Astrocyte of the hippocampus (primary cell): ENCODE data around the gene LARP6.
"Not testable (repeated sequence)": the region's sequence is repeated elsewhere in the genome, so short reads cannot be mapped to it uniquely, and the experiment has no call there.

Experiments used
- DNase-seq: peaks from one replicate; pipeline ENCODE4 v3.0.0; 2011; ENCODE audit warnings: low read depth, low spot score

Gene LARP6

DNA sequence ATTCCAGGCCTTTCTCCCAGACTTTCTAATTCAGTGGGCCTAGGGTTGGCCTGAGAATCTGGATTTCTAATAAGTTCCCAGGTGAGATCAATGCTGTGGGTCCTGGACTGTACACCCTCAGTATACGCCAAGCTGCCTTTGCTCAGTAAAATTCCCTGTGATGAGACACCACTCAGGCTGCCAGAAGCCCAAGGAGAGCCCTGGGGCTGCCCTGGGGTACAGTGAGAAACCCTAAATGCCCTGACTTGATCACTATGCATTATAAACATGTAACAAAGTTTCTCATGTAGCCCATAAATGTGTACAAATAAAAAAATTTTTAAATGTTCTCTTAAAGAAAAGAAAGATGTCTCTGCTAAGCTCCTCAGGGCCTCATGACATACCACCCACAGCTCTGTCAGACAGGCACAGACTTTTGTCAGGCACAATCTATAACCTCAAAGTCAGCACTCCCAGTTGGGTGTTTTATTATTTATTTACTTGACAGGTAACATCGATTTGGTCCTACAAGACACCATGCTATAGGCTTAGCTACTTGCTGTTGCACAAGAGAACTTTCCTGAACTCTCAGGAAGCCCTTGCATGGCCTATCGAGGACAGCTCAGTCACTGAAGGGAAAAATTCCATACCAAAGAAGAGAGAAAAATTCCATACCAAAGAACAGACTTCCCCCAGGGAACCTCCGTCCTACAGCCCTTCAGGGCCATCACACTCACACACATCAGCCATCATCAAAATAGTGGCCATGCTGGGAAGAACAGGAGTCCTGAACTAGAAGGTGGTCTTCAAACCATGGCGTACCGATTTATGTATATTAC, 22.7 kb downstream of the LARP6 start:
- DNase-seq: no peak

DNA sequence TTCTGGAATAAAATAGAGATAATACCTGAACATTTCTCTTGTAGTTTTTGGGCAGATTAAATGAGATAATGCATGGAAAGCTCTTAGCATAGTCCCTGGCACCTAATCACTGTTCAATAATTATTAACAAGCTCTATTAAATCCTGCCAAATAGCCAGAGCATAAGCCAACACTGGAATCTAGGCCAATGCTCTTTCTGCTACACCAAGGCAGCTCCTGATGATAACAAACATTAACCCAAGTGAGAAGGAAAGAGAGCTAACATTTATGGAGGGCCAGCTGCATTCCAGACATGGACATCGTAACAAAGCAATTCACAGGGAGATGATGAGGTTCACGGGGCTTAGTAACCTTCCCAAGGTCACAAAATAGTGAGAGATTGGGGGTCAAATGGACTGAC, 23.3 kb downstream of the LARP6 start:
- no peak for DNase-seq

DNA sequence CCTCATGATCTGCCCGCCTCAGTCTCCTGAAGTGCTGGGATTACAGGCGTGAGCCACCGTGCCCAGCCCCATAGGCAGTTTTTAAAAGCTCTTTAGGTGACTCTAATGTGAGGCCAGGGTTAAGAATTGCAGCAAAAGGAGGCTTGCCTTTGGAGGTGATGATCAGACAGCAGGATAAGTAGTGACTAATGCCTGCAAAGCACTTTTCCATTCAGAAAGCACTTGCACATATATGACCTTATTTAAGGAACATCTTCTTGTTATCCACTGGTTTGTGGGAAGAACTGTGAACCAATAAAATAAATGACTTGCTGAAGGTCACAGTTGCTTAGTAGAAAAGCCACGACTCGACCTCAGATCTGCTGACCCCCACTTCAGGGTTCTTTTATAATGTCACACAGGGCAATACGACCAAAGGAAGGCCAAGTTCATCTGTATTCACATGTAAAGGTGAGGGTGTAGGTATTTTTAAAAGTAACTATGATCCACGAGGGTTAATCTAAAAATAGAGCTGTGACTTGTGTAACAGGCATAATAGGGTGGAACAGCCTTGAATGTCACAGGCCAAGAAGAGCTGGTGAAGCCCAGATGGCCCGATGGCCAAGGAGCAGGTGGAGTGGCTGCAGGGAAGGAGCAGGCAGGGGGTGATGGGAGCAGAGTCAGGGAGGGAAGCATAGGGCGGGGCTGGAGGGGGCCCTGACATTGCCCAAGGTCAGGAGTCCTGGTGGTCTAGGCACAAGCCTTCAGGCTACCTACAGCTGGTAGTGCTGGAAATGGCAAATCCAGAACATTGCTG, 24.4 kb downstream of the LARP6 start:
- no peak for DNase-seq

DNA sequence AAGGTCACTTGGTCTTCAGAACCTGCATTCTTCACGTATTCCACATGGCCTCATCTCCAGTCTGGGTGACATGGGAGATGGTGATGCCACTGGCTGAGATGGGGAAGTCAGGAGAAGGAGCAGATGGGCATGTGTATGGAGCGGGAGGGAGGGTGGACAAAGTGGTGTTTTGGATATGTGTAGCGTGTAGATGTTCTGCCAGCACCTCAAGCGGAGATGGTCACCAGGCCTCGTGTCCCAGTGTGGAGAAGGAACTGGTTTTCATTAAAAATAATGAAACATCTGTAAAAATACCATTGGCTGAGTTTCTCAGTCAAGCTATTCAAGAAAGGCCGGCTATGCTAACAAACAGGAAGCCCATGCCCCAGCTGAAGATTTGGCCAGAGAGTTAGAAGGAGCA, 26.2 kb downstream of the LARP6 start:
- no peak for DNase-seq

DNA sequence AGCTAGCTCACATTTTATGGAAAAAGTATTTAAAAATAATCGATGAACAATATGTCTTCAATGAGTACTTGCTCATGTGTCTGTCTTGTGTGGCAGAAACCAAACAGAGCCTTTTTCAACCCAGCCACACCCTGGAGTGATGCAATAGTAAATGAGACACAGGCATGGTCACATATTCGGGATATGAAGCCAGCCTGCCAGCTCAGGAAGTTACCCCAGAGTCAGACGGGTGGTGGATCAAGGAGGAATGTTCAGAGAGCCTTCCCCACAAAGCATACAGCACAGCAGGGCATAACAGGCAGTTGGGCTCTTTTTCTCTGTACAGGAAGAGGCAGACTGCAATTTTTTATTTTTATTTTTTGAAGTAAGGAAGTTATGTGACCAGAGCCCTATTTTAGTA, 27.3 kb downstream of the LARP6 start:
- DNase-seq: peak; percentile 22

DNA sequence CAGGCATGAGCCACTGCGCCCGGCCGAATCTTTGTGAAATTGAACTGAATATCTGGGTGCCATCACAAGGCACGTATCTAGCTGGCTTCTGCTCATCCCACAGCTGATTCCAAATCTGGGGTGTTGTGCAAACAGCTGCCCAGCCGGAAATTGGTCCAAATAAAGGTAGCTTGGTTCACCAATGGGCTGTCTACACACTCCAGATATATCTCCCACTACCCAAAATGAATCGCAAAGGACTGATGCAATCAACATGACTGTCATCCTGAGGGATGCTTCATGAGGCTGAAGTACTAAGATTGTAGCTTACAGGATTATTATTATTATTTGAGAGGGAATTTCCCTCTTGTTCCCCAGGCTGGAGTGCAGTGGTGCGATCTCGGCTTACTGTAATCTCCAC, 28.1 kb downstream of the LARP6 start:
- DNase-seq: no peak

DNA sequence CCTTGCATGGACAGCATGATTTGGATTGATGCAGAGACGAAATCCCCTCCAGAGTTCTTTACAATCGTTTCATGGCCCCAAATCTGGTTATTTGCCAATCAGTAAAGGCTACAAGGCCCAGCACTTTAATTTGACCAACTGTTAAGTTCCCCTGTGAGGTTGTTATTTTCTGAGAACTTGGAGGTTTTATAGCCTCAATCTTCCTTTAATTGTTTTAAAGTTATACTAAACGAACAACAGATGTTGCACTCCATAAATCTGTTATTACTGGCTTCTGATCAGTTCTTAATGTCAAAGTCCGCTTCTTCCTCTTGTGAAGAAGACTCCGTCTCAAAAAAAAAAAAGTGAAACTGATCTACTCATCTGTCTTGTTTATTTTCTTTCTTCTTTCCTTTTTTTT, 30.8 kb downstream of the LARP6 start:
- DNase-seq: no peak

DNA sequence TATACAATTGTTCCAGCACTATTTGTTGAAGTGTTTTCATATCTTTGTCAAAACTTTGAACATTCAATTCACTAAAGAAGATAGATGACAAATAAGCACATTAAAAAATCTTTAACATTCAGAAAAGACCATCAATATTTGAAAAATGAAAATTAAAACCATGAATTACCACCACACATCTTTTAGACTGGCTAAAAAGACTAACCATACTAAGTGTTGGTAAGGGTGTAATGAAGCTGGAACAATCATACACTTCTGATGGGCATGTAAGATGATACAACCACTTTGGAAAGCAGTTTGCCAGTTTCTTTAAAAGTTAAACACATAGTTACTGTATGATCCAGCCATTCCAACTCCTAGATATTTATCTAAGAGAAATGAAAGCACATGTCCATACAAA, 33.7 kb downstream of the LARP6 start:
- DNase-seq: no peak

DNA sequence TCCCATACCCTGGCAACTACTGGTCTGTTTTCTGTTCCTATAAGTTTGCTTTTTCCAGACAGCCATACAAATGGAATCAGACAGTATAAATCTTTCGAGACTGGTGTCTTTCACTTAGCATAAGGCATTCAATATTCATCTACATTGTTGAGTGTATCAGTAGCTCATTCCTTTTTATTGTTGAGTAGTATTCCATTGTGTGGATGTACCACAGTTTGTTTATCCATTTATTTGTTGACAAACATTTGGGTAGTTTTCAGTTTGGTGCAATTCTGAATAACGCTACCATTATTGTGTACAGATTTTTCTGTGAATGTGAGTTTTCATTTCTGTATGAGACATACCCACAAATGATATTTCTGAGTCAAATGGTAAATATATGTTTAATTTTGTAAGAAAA, 35.4 kb downstream of the LARP6 start:
- no peak for DNase-seq

DNA sequence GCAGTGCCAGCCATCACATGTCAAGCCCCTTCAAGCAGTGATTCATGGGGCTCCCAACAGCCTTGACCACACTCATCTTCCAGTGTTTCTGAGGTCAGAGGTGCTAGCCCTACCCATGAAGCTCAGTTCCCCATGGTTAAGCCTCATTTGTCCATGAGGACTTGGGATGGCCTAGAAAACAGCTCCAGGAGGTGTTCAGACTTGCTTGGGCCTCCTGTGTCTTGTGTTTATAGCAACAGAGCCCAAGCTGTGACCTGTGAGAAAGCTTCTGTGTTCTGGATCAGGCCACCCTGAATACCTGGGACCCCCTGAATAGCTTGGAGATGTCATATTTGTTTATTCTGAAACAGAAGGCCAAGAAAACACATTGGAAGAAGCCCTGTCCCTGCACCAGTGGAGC, 36.7 kb downstream of the LARP6 start:
- no peak for DNase-seq

DNA sequence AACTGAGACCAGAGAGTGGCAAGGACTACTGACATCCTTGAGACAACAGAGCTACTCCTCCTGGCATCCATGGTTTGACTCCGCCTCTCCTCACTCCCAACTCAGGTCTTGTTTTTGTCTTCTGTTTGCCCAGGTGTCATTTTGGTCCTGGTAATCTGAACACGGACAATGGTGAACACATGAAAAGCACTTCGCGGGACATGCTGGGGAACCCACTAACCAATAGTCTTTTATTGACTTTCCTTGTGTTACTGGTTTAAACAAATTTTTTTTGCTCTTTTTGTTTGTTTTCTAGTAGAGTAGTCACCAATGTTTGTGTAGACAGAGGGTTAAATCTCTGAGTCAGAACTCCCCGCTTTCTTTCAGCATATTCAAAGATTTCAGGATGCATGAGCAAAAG, 38.4 kb downstream of the LARP6 start:
- DNase-seq: peak; percentile 56

DNA sequence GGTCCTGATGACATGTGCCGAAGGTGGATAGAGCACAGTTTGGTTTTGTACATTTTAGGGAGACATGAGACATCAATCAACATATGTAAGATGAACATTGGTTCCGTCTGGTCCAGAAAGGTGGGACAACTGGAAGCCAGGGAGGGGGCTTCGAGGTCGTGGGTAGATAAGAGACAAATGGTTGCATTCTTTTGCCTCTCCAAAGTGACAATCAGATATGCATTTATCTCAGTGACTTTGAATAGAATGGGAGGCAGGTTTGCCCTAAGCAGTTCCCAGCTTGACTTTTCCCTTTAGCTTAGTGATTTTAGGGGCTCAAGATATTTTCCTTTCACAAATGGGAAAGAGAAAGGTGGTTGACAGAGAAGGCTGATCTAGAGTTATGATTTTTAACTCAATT, 38.9 kb downstream of the LARP6 start:
- not testable (repeated sequence) for DNase-seq

DNA sequence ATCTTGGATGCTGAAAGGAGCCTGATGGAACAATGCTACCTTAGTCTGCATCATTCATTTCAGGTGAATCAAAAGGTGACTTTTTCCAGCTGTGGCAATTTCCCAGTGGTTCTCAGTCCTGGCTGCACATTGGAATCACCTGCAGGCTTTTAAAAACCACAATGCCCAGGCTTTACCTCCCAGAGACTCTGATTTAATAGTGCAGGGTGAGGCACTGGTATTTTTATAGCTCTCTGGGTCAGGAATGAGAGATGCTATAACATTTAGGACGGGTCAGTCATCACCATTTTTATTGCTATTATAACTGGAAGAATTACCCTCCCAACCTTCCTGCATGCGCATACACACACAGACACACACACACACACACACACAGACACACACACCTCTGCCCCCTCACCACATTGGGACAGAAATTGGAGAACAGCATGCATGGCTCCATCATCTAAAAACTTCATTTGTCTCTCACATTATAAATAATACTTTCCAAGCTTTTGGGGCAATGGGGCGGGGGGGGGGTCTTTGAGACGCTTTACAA, 41.1 kb downstream of the LARP6 start:
- DNase-seq: no peak

DNA sequence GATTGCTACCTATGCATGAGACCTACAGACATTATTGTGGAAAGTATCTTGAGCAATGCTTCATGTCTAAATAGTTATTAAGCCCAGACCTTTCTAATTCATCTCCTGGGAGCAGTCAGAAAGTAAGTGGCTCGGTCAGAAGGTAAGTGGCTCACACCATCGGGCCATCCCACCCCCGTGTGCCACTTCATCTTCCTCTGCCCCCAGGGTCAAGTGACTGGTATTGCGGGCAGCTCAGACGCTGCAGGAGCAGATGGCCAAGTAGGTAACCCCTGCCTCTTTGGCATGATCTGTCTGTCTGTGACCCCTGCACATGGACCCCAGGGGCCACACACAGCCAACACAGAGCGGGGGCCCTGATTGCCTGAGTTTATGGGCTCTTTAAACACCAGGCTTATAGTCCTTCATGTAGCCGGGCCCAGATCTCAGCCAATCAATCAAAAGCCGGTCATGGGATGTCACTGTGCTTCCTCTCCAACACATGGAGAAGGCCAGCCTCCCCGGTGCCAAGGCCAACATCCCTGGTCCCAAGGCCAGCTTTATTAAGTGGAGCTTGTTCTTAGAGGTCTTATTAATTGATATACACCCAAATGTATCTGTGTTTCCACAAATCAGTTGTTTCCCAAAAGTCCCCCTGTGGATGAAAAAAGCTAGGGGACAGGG, 42.9 kb downstream of the LARP6 start:
- no peak for DNase-seq

DNA sequence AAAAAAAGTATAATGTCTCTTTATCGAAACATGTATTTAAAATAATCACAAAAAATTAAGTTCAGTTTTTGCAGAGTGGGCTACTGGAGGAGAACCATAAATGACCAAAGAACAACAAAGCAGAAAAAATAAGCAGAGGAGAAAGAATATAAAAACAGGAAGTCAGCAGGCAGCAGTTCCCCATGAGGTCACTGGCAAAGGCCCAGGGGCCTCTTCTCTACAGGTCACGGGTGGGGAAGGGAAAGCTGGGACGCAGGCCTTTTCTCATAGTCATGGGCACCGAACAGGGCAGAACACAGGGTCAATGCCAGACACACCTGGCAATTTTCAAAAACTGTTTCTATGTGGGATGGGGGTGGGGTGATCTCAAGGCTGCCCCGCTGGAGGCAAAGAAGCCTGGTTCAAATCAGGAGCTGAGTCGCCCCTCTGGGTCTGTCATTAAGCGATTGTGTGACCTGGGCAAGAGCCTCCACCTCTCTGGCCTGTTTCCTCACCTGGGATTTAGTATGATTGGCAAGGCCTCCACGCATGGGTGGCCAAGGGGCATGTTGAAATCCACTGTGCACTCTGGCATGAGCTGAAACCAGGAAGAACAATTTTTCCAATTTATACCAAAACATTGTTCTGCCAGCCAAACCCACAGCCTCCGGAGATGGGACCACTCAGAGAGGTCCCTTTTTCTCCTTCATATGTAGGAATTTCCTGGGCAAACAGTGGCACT, 46.8 kb downstream of the LARP6 start:
- DNase-seq: no peak

DNA sequence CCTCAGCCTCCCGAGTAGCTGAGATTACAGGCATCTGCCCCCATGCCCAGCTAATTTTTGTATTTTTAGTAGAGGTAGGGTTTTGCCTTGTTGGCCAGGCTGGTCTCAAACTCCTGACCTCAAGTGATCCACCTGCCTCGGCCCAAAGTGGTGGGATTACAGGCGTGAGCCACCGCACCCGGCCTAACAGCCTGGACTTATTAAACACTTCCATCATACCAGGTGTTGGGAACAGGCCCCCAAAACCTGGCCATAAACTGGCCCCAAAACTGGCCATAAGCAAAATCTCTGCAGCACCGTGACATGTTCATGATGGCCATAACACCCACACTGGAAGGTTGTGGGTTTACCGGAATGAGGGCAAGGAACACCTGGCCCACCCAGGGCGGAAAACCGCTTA, 49.6 kb downstream of the LARP6 start:
- not testable (repeated sequence) for DNase-seq

DNA sequence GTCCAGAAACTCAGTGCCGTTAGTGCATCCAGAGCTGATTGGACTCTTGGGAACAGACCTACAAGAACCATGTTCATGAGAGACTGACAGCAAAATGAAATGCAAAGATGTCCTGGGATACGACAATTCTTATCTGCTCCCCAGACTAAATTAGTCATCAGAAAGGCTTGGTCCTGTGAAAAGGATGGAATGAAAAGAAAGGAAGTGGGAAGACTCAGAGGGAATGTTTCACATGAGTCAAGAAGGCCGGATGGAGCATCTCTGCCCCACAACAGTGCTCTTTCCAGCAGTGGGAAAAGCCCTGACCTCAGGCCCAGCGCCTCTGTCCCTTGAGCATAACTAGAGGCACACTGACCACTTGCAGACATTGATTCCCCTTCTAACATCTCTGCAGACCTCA, 51.3 kb downstream of the LARP6 start:
- DNase-seq: peak; percentile 35

DNA sequence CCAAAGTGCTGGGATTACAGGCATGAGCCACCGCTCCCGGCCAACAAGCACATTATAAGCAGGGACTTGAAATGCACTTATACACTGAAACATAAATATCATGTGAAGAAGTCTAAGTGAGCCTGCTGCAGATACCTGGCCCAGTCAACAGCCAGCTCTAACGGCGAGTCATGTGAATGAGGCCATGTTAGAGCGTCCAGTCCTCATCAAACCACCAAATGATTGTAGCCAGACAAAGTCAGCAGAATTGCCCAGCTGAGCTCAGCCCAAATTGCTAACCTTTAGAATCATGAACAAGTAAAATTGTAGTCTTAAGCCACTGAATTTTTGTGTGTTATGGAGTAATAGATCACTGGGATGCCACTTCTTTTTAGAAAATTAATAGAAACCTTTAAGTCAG, 52.8 kb downstream of the LARP6 start:
- DNase-seq: no peak

DNA sequence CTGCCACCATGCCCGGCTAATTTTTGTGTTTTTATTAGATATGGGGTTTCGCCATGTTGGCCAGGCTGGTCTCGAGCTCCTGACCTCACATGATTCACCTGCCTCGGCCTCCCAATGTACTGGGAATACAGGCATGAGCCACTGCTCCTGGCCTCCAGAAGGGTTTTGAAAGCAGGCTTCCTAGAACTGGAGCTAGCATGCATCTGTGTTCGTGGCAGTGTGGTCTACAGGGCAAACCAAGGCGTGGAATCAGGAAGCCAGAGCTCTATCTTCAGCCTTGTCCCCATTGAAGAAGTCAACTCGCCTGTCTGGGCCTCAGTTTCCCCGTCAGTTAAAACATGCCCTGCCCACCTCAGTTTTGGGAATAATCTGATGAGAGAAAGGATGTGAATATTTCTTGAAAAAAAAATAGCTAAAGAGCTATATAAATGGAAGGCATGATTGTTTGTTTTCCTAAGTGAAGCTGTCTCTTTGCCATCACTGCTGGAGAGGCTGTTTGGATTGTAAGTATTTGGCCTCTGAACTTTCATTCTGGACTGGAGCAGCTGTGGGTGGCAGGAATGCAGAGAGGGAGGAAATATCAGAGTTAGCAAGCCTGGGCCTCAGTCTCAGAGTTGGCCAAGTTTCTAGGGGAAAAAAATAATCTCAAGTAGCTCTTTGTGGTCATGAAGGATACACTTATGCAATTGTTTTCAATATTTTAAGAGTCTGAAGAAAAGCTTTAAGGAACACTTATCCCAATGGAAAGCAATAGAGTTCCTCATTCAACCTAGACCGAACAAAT, 54.1 kb downstream of the LARP6 start:
- DNase-seq: peak; percentile 93

DNA sequence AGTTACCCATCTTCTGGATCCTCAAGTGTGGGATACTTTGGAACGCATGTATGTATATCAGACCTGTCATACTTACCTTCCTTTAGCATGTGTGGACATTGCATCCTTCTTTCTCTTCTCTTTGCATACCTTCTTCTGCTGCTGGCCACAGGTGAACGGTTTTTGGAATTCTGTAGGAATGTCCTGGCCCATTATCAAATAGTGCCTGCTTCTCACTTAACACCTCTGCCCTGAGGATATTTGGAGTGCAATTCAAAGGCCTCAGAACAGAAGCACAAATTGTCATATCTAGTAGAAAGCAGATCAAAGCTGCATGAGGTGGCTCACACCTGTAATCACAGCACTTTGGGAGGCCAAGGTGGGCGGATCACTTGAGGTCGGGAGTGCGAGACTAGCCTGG, 56.5 kb downstream of the LARP6 start:
- DNase-seq: no peak
